Activated CD4-positive, alpha-beta T cell treated with anti-CD3 and anti-CD28 coated beads, Interleukin-2, amount 50 U/mL, for 48 hours (primary cell): ENCODE results near the gene SH2D3A.

ENCODE experiments used
- DNase-seq, 2 experiments: peaks; one replicate each; pipeline ENCODE4 v3.0.0-alpha.2; 2020

The SH2D3A gene

DNA sequence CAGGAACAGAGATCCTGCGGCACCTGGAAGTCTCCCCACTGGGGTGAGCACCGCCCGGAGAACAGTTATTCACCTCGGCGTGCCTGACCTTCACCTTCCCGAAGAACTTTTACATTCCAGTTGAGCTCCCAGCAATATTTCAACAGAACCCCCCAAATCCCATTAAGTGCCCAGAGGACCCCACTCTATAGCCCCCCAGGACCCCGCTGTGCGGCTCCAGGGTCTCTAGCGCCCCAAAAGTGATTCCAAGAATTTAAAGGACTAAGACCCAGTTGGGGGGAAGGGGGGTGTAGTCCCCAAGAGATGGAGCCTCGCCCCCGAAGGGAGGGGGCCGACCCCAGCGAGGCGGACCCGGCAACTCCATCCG is 30.3 kb downstream of the SH2D3A start:
- no peak for DNase-seq

GRCh38 chr19:6736169-6736916 is 30.9 kb downstream of the SH2D3A start:
- peak; percentile 71 to 77 for DNase-seq

DNA sequence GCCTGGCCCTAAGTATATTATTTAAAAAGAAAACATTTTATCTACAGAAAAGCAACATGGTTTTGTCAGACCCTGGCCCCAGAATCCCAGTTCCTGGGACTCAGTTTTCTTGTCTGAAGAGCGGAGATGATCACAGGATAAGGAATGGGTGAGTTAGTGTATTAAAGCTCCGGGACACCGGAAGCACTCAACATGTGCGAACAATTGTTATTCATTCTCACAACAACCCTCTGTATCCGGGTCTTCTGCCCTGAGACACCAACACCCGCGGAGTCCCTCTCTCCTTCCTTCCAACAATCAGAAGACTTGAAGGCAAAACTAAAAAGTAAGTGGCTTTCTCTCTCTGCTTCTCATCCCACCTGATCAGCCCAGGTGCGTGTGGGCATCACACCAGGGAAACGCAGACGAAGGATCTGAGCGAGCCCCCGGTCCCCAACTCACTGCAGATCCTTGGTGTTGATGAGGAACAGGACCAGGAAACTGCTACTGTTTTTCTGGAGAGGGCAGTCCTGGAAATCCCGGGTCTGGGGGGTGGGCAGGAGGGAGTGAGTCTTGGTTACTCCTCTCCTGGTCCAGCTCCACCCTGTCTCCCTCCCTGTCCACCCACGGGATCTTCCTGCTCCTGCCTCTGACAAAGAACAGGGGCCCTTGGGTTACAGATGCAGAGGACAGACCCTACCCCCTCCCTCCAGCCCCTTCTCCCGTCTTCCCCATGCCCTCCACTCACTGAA is 31.9 kb downstream of the SH2D3A start:
- DNase-seq = no peak

- DNase-seq = no peak
Observed at GRCh38 chr19:6734096-6734696, 33.0 kb downstream of the SH2D3A start.

GRCh38 chr19:6733338-6734095 is 33.7 kb downstream of the SH2D3A start:
- peak; percentile 29 to 34 for DNase-seq

GRCh38 chr19:6732803-6733337 is 34.4 kb downstream of the SH2D3A start:
- DNase-seq = no peak

DNA sequence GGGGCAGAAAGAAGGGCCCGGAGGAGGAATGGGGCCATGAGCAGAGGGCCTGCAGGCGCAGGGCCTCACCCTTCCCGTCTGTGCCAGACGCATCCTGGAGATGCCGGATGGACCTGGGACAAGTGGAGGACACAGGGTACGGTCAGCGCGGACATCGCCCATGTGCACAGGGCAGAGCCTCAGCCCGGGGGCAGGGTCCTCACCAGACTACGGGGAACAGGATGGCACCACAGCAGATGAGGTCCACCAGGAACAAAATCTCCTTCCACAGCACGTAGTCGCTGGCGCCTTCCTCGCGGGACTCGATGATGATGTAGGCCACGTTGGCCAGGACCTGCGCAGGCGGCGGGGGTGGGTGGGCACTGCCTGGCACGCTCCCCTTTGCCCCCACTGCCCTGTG is 35.4 kb downstream of the SH2D3A start:
- no peak for DNase-seq

DNA sequence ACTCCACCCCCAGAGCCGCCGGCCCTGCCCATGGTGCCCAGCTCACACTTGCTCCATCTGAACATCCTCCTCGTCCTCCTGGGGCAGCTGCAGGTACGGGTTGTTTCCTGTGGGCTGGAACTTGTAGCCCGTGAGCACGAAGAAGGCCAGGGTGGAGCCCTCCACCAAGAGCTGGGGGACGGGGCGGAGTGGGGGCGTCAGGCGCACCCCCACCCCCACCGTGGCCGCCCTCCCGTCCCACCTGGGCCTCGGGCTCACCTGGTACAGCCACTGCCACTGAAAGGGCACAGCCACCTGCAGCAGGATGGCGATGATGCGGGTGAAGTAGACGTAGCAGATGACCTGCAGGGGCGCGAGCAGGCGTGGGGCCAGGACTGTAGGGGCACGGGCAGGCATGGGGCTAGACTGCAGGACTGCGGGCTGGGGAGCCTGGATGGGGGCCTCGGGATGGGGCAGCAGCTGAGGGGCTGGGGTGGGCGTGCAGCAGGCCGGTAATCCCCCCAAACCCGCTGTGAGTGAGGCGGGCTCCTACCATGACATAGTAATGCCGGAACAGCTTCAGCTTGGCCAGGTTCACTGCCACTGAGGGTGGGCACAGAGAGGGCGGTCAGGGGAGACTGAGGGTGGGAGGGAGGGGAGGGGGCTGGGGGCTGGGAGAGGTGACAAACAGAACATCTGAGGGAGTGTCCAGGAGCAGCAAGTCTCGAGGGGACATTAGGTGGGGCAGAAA is 36.1 kb downstream of the SH2D3A start:
- no peak for DNase-seq

GRCh38 chr19:6730153-6730804 is 37.0 kb downstream of the SH2D3A start:
- DNase-seq = peak; percentile 59 to 60

GRCh38 chr19:6729573-6730152 is 37.6 kb downstream of the SH2D3A start:
- no peak for DNase-seq

- no peak for DNase-seq
Observed at GRCh38 chr19:6728346-6728745, 38.9 kb downstream of the SH2D3A start.

- DNase-seq = no peak
Observed at GRCh38 chr19:6725513-6726231, 41.6 kb downstream of the SH2D3A start.

- no peak for DNase-seq
Observed at GRCh38 chr19:6724631-6725492, 42.4 kb downstream of the SH2D3A start.

GRCh38 chr19:6723738-6724137 is 43.5 kb downstream of the SH2D3A start:
- no peak for DNase-seq

DNA sequence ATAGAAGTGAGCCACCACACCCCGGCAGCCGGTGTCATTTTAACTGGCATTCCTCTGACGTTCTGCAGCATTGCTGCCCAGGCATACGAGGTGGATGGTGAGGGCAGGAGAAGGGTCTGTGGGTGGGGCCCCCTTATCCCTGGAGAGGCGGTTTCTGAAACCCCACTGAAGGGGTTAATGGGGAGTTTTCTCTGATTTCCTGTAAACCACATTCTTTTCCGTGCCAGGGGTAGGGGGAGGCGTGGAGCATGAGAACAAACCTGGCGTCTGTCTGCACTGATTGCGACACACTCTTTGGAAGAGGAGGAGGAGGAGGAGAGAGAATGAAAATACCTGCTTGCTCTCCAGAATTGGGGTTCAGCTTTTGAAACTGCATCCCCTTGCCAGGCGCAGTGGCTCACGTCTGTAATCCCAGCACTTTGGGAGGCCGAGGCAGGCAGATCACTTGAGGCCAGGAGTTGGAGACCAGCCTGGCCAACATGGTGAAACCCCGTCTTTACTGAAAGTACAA is 44.1 kb downstream of the SH2D3A start:
- no peak for DNase-seq

DNA sequence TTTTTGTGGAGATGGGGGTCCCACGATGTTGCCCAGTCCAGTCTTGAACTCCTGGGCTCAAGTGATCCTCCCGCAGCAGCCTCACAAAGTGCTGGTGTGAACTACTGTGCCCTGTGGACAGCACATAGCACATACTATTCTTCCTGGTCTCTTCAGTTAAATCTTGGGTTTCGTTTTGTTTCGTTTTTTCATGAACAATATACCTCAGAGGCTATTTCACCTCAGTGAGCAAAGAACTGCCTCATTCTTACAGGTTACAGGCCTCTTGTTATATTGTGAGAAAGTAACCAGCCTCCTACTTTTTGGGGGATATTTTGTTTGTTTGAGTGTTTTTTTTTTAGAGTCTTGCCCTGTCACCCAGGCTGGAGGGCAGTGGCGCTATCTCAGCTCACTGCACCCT is 45.5 kb downstream of the SH2D3A start:
- DNase-seq = no peak

DNA sequence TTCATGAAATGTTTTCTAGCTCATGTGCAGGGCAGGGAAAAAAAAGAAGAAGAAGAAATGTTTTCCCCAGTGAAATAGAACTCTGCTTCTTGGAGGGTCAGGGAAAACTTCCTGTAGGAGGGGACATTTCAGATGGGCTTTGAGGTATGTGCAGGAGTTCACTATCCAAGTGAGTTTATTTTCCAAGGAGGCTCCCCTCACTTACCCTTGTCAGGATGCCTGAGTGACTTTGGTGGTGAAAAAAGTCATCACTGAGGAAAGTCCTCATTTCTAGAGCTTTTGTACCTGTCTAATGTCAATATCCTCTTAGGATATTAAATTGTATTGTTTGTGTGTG is 46.1 kb downstream of the SH2D3A start:
- no peak for DNase-seq

DNA sequence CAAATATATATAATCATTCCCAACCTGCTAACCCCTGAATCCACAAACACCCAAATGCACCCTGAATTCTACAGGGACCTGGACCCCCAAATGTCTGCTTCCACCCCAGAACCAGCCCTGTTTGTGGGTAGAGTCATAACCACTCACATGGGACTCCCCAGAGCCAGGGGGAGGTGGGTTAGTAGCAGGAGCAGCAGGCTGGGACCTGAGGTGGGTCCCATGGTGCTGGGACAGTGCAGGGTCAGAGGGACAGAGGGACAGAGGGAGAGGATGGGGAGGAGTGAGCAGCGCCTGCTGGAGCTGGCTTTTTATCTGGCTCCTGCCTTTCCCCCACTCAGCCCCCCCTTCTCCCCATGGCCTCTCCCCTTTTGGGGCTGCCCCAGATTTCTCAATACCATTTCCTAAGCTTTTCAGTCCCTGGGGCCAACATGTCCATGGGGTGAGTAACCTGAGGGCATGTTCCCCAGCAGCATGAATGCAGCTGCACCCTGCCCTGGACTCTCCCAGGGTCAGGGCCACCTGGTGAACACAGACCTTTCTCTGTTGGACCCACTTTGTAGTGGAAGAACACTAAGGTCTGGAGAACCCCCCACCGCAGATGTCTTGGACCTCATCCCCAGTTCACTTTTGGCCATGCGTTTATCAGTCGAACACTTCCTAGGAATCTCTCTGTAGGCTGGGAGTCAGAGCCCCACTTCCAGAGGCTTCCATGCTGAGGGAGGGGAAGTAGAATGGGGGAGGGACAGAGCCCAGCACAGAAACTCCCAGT is 46.7 kb downstream of the SH2D3A start, which contains the start of gene C3:
Gene C3, minus strand, starts transcription at position 282 of the 769 bp plus-strand sequence. Its CDS starts 61 bp downstream, at position 221.
- no peak for DNase-seq

DNA sequence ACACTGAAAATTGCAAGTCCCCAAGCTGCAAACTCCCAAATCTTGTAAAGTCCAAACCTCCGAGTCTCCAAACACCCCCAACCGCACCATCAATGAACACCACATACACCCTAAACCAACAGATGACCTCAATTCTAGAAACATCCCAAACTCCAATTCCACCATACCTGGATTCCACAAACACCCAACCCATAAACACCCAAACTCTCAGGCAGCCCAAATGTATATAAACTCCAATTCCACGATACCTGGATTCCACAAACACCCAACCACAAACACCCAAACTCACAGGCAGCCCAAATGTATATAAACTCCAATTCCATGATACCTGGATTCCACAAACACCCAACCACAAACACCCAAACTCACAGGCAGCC is 47.3 kb downstream of the SH2D3A start:
- no peak for DNase-seq
